Stimulated activated CD8-positive, alpha-beta memory T cell treated with anti-CD3 and anti-CD28 coated beads, Interleukin-12 subunit alpha, Interleukin-12 subunit beta, amount 100 ng/mL, for 24 hours (primary cell): ENCODE results near the gene SNPH.
A peak's percentile ranks its signal among the peaks of the same experiment; 100 is the strongest.

Experiments
- DNase-seq: peaks from one replicate; pipeline ENCODE4 v3.0.0-alpha.2; 2020; ENCODE audit errors: extremely low read depth

Gene SNPH

DNA sequence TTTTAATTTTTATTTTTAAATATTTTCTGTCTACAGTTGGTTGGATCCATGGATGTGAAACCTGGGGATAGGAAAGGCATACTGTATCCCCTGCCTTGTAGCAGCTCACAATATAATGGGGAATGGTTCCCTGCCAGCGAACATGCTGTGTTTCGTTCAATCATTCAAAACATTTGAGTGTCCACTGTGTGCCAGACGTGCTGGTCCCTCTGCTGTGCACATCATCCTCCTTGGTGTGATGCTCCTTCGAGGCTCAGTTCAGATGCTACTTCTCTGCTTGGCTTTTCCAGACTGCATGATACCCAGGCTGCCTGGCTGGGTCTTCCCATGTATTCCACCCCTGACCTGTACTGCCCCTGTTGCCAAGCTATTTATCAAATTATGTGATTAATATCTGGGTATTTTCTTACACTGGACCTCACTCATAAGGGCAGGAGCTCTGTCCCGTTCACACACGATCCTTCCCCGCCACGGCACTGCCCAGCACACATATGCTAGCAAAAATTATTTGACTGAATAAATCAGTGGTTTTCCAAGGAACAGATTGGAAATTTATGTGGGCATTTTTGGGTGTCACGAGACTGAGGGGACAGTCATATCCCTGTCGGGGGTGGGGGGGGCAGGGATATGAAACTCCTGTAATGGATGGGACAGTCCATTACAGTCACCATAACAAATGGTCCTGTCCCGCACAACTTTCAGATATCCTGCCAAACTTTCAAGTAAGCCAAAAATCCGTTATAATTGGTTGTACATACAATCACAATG is 57.9 kb downstream of the SNPH start:
- no peak for DNase-seq

DNA sequence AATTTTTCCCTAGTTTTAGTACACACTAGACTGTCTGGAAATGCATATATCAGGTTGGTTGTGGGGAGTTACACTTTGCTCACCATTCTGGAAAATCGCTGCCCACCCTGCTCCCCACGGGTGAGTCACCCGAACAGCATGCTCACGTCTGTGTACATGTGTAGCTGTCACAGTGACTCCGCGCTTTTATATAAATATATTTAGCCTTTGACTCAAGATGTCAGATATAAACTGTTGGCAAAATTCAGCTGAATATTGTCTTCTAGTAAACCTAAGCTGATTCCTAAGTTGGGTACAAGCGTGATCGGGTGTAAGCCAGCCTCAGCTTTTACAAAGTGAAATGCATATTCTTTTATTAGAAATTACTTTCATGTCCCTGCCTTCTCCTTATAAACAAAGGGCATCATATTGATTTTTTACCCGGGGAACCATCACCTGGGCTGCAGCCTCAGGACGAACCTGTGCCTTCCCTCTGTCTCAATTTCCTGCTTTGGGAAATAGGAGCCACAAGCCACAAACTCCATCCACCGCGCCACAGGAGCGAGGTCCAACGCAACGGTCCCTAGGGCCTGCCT is 58.6 kb downstream of the SNPH start:
- no peak for DNase-seq

DNA sequence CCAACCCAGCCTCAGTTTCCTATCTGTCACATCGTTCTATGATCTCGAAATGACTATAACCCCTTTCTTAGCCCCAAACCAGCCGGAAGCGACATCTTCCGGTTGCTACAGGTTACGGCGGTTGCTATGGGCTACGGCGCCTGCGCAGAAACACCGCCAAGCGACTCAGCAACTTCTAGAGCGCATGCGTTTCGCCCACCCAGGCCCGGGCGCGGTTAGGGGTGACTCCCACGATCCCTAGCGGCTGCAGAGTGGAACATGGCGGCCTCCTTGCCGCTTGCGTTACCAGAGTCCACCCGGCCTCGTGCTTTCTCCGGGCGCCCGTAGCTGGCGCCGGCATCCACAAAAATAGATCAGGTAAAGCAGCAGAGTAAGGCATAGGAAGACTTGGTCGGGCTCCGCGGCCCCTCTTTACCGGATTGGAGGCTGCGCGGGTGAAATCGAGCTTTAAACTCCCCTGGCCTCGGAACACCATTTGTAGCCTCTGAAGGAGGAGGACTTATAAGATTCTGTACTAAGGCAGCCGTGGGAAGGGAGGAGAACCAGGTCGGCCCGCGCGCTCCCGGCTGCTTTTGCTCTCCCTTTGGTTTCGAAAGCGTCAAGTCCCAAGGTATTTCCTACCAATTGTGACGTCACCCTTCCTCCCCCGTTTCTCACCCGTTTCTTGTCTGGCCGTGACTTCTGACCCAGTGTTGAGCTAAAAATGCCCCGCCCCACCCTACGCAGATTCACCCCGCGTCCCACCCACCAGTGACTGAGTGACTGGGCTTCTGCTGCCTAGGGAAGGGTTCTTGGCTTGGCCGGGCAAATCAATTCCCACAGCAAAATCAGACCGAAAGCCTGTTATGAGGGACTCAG is 59.3 kb downstream of the SNPH start:
- peak; percentile 95 for DNase-seq

DNA sequence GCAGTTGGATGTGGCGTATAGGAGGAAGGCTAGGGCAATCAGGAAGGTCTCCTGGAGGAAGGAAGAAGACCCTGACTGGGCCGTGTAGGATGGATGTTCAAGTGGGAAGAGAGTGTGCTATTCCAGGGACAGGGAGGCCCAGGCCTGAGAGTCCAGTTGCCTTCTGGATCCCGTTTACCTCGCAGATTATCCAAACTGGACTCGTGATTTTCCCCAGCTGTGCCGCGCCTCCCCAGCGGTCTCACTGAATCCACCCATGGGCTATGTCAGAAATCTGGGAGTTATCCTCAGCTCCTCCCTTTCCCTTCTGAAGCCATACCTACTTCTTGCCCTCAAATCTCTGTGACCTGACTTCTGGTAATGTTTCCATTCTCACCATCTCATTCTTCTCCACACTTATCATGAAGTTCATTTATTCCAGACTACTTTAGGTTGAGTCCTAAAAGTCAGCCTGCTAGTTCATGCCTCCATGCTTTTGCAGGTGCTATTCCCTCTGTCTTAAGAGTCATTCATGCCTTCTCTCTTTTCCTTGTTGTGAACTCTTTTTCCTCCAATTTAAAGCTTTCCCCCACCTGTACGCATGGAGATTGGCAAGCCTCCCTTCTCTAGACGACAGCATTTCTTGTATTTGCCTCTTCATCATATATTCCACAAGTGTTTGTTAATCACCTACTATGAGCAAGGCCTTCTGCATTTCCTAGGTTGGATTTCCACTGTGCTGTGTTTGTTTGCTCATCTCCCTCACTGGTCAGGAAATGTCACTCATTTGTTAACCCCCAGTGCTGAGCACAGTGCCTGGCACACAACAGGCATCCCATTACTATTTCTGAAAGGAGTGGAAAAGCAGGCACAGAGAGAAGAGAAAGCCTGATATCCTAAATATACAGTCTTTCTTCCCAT is 60.2 kb downstream of the SNPH start:
- no peak for DNase-seq

GRCh38 chr20:1327241-1327653 is 61.2 kb downstream of the SNPH start:
- DNase-seq: no peak

DNA sequence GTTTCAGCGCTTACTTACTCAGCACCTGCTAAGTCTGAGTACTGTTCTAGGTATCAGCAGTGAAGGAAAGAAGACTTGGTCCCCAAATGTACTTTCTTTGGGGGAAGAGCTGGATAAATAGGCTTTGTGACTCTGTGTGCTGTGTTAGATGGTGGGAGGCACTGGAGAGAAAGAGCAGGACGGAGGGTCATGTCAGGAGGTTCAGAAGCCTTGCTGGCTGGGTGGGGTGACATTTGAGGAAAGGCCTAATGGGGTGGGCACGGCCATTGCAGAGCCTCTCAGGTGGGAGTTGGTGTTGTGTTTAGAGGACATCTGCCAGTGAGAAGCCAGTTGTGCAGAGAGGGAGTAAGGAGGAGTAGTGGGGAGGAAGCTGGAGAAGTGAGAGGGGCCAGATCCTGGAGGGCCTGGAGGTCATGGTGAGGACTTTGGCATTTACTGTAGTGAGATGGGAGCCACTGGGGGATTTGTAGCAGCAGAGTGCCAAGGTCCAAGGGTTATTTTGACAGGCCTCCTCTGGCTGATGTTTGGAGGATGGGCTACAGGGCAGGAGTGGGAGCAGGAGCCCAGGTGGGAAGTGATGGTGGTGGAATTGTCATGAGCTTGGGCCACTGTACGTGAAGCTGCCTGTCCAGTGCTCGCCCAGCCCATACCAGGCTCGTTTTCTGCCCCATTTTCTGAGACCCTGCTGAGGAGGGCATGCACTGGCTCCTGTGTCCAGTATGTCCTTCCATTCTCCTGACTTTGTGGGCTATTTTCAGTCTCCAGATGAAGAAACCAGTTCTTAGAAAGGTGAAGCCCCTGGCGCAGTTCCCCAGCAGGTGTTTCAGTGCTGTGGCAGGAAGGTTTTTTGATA is 62.0 kb downstream of the SNPH start:
- DNase-seq: no peak

DNA sequence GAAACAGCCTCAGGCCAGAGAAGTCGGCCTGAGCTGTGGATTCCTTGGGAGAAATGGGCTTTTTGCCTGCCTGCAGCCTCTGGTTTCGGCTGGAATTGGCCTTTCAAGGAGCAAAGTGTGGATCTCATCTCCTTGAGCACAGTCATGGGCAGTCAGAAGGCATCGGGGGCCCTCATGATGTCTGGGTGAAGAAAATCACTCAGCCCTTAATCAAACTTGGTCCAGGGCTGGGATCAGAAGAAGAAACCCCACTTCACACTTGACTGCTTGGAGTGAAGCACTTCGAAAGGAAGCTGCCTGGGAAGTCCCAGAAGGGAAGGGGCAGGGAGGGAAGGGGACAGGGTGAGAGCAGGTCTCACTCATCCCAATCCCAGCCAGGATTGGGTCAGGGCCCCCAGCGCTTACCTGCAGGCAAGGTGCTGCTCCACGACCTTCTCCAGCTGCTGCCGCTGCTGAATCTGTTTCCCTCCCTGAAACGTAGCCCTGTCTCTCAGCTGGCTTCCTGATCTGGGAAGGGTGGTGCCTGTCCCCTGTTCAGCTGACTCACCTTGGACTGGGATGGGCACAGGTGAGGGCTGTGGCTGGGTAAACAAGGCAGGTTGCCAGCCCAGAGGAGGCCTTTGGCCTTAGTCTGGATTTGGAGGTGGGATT is 62.7 kb downstream of the SNPH start, which contains the start of gene SDCBP2:
TSS of gene SDCBP2 (minus strand) at position 460 of the 651 bp plus-strand sequence. CDS start 8,723 bp downstream, outside the sequence.
- no peak for DNase-seq

DNA sequence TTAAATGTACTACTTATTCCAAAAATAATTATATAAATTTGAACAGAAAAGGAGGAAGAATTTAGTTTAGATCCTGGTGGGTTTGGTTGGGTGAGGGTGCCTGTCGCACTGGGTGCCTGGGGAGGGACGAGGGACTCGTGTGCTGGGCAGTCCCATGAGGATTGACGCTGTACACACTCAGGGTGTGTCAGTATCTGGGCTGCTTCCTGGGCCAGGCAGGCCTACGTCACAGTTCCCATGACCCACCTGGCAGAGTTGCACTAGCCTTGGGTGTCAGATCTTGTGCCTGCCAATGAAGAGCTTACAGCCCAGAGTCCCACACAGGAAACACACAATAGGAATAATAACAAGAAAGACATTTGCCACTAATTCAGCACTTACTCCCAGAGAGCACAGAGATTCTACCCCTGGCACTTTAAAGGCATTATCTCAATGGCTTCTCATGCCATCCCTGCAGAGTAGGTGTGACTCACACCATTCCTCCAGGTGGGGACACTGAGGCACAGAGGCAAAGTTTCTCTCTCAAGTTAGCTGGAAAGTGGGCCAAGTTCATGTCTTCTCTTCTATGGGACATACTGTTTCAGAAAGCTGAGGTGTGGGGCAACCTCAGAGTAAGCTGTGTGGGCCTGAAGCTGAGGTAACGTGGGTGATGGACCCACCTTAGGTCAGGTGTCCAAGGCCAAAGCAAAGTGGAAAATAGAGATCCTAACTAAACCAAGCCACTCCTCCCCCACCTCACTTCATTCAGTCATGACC is 64.2 kb downstream of the SNPH start:
- DNase-seq: no peak

DNA sequence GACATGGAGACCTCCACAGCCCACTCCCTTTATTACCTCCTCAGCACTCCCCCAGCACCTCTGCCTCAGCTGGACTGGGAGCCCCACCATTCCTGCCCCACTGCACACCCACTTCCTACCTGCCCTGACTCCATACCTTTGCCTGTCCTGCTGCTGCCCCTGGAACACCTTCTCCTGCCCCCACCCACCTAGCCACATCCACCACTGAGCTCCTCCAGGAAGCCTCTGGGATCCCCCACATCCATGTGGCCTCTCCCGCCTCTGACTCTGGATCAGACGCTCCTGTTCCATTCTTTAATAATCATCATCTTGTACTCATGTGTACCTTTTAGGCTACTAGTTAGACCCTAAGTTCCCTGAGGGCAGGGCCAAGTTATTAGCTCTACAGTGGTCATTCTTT is 65.0 kb downstream of the SNPH start:
- no peak for DNase-seq

- DNase-seq: no peak
These were observed 65.8 kb downstream of the SNPH start for GRCh38 chr20:1331801-1332453.

DNA sequence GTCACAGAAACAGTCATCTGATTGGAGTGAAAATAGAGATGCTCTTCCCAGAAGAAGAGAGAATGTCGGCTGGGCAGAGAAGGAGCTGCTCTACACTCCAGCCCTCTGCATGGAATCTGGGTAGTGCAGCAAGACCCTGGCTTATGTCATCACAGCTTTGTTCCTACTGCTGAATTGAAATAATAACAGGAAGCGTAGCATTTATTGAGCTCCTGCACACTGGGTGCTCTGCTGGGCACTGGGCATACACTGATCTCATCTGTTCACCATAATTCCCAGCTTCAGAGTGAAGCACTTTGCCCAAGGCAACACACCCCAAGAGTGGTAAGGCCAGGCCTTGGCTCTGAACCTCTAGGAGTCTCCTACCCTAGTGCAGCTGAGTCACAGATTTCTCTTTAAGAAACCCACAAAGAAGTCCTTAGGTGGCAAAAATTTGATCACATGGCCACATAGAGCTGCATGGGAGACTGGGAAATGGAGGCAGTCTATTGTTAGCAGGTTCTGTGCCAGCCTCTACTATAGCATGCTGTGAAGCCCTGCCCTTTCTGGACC is 66.7 kb downstream of the SNPH start:
- DNase-seq: no peak

GRCh38 chr20:1333462-1334369 is 67.6 kb downstream of the SNPH start:
- DNase-seq: no peak

GRCh38 chr20:1334370-1334731 is 68.3 kb downstream of the SNPH start:
- no peak for DNase-seq

GRCh38 chr20:1334761-1335160 is 68.7 kb downstream of the SNPH start:
- no peak for DNase-seq

GRCh38 chr20:1335961-1336698 is 70.0 kb downstream of the SNPH start:
- no peak for DNase-seq

- no peak for DNase-seq
These were observed 70.7 kb downstream of the SNPH start for GRCh38 chr20:1336699-1337367.
